Tibial artery (tissue), 4 donors: Measurements from ENCODE around the gene TNN.
"Not testable (repeated sequence)": the region's sequence is repeated elsewhere in the genome, so short reads cannot be mapped to it uniquely, and the experiment has no call there.

Source experiments
- DNase-seq, 2 donors: peaks; one replicate each; pipeline ENCODE4 v3.0.0-alpha.2; 2019
- H3K27ac ChIP-seq, 2 donors: fragments of 200-600 bp; sonication (generic) in 1 of 2; 1 replicate in 1 of 2; 2 replicates in 1 of 2; pipeline ENCODE4 v1.5.1; 2018 to 2019; ENCODE audit warnings: mild to moderate bottlenecking in 1 of 2
- H3K27me3 ChIP-seq, 2 donors: fragments of 200-600 bp; sonication (generic) in 1 of 2; one replicate each; pipeline versions ENCODE4 v1.5.1 to v1.6.0; 2016 to 2019
- H3K36me3 ChIP-seq, 3 donors: fragments of 200-600 bp; sonication (generic) in 2 of 3; one replicate each; pipeline ENCODE4 v1.5.1; 2016 to 2019; ENCODE audit warnings: mild to moderate bottlenecking in 2 of 3
- H3K4me1 ChIP-seq, 4 donors: fragments of 200-600 bp; sonication (generic) in 2 of 4; 1 replicate in 3 of 4; 2 replicates in 1 of 4; pipeline ENCODE4 v1.5.1; 2016 to 2019
- H3K4me3 ChIP-seq, 2 donors: fragments of 200-600 bp; sonication (generic) in 1 of 2; 1 replicate in 1 of 2; 2 replicates in 1 of 2; pipeline ENCODE4 v1.5.1; 2018 to 2019; ENCODE audit warnings: mild to moderate bottlenecking in 2 of 2
- H3K9me3 ChIP-seq, 3 donors: fragments of 200-600 bp; sonication (generic) in 1 of 3; one replicate each; pipeline ENCODE4 v1.5.1; 2016 to 2019
- CTCF ChIP-seq, 2 experiments: fragments of 200-600 bp in 1 of 2; fragments of 450-650 bp in 1 of 2; IDR thresholded peaks; one replicate each; pipeline ENCODE4 v1.5.1; 2017 to 2019; ENCODE audit warnings: antibody characterized with exemption in 2 of 2, mild to moderate bottlenecking in 1 of 2, moderate library complexity in 1 of 2
- intact Hi-C: fragments of 100-400 bp; cut with DNase I; formaldehyde crosslinking; loops from one replicate; pipeline ENCODE4 v1.15.0; 2023; ENCODE audit warnings: low total_unique reads

The TNN gene

GRCh38 chr1:175108331-175108820, 40.7 kb downstream of the TNN start:
- H3K27me3 ChIP-seq, intact Hi-C loops, H3K36me3 ChIP-seq, H3K4me3 ChIP-seq, H3K9me3 ChIP-seq, DNase-seq, H3K27ac ChIP-seq, H3K4me1 ChIP-seq: not testable (repeated sequence)

- TF ChIP-seq CTCF (IDR thresholded peaks at IDR 0.05) = no peak
- no peak overlapping the region for H3K27ac ChIP-seq
- no peaks in the 10 kb centered on the region for H3K4me1 ChIP-seq
- H3K27me3 ChIP-seq = no peaks in the 10 kb centered on the region
- peaks cover 0 to 10% (median 9%) of the 10 kb centered on the region in 3 donors for H3K9me3 ChIP-seq
- intact Hi-C loops = loop anchor here (5.0 kb wide), 1 partner anchor 83 kb away; no protein-coding TSS in a partner anchor
- H3K36me3 ChIP-seq = no peaks in the 10 kb centered on the region
- no peak overlapping the region for H3K4me3 ChIP-seq
- DNase-seq = no peak
Observed at GRCh38 chr1:175114996-175115395, 47.4 kb downstream of the TNN start.

- intact Hi-C loops = loop anchor here (5.0 kb wide), 1 partner anchor 84 kb away; no protein-coding TSS in a partner anchor
- Histone ChIP-seq H3K36me3 (no peaks in the 10 kb centered on the region), H3K27ac (no peak overlapping the region), H3K4me1 (no peaks in the 10 kb centered on the region), H3K27me3 (no peaks in the 10 kb centered on the region), H3K9me3 (peaks cover 0 to 10% (median 9%) of the 10 kb centered on the region in 3 donors), H3K4me3 (no peak overlapping the region)
- TF ChIP-seq CTCF (IDR thresholded peaks at IDR 0.05) = no peak
- DNase-seq = no peak
Observed at GRCh38 chr1:175116210-175116798, 48.7 kb downstream of the TNN start.

GRCh38 chr1:175116903-175117302, 49.3 kb downstream of the TNN start:
- no peak for TF ChIP-seq CTCF (IDR thresholded peaks at IDR 0.05)
- intact Hi-C loops = loop anchor here (5.0 kb wide), 1 partner anchor 85 kb away; no protein-coding TSS in a partner anchor
- Histone ChIP-seq H3K27ac (no peak overlapping the region), H3K4me3 (no peak overlapping the region), H3K9me3 (peaks cover 0 to 10% (median 9%) of the 10 kb centered on the region in 3 donors), H3K36me3 (no peaks in the 10 kb centered on the region), H3K27me3 (no peaks in the 10 kb centered on the region), H3K4me1 (no peaks in the 10 kb centered on the region)
- no peak for DNase-seq

GRCh38 chr1:175118375-175119367, 51.0 kb downstream of the TNN start:
- no peak overlapping the region for H3K4me3 ChIP-seq
- TF ChIP-seq CTCF (IDR thresholded peaks at IDR 0.05) = no peak
- no peak for DNase-seq
- H3K27me3 ChIP-seq = no peaks in the 10 kb centered on the region
- H3K9me3 ChIP-seq = peaks cover 0 to 10% (median 4%) of the 10 kb centered on the region in 3 donors
- no peaks in the 10 kb centered on the region for H3K4me1 ChIP-seq
- intact Hi-C loops = loop anchor here (5.0 kb wide), 1 partner anchor 86 kb away; no protein-coding TSS in a partner anchor
- H3K27ac ChIP-seq = no peak overlapping the region
- no peaks in the 10 kb centered on the region for H3K36me3 ChIP-seq

- Histone ChIP-seq H3K27ac (no peak overlapping the region), H3K27me3 (no peaks in the 10 kb centered on the region), H3K4me3 (no peak overlapping the region), H3K9me3 (no peaks in the 10 kb centered on the region), H3K4me1 (no peaks in the 10 kb centered on the region), H3K36me3 (no peaks in the 10 kb centered on the region)
- no peak for DNase-seq
- no peak for TF ChIP-seq CTCF (IDR thresholded peaks at IDR 0.05)
- intact Hi-C loops = no loop called here
Observed at GRCh38 chr1:175120511-175120910, 52.9 kb downstream of the TNN start.
